ENCODE data around the gene FBXO21.

DNA sequence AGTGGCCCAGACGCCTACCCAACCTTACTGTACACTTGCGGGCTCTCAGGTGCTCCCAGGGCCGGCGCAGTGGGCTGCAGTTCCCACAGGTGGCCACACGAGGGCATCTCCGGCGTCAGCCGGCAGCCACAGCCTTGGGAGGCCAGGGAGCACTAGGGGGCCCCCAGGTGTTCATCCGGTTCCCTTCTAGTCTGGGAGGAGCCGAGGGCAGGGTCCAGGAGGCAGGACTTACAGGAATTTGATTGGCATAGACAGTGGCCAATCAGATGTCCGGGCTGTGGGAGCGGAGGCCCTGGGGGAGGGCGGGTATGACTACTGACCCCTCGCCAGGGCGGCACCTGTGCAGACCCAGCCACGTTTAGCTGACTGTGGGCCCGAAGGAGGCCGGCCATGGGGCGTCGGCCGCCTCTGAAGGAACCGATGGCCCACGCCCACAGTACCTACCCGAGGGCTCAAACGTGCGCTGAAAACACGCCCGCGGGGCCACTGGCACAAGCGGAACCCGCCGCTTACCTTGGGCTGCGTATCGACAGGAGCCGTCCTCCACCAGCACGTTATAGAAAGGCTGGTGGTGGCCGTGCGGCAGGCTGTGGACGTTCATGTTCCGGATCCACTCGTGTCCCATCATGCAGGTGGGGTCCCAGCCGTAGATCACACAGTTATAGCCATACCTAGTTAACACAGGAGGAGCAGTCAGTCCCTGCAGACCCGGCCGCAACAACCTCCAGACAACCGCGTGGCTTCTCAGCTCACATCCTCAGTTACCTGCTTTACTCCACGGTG is 34.8 kb downstream of the FBXO21 start:
- TF ChIP-seq, protein P1, sequence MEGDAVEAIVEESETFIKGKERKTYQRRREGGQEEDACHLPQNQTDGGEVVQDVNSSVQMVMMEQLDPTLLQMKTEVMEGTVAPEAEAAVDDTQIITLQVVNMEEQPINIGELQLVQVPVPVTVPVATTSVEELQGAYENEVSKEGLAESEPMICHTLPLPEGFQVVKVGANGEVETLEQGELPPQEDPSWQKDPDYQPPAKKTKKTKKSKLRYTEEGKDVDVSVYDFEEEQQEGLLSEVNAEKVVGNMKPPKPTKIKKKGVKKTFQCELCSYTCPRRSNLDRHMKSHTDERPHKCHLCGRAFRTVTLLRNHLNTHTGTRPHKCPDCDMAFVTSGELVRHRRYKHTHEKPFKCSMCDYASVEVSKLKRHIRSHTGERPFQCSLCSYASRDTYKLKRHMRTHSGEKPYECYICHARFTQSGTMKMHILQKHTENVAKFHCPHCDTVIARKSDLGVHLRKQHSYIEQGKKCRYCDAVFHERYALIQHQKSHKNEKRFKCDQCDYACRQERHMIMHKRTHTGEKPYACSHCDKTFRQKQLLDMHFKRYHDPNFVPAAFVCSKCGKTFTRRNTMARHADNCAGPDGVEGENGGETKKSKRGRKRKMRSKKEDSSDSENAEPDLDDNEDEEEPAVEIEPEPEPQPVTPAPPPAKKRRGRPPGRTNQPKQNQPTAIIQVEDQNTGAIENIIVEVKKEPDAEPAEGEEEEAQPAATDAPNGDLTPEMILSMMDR (IDR thresholded peaks at IDR 0.05; ENCODE audit: low read depth, low read length, poor library complexity, severe bottlenecking), result peak; percentile 98
- no peak for TF ChIP-seq EZH2phosphoT487 (IDR thresholded peaks at IDR 0.05; ENCODE audit: borderline replicate concordance, low read length)

Data from DOHH2 (cell line).